Measurements from ENCODE around the gene SYTL3. TPM values are rescaled to one million over a fixed set of nuclear protein-coding genes. Genes with fewer than 3 reads are reported as not detected.
A peak's percentile ranks its signal among the peaks of the same experiment; 100 is the strongest.

The SYTL3 gene
- total RNA-seq, 4 donors from 2014 or later, result 4.8 to 23.1 (median 11.3) TPM

DNA sequence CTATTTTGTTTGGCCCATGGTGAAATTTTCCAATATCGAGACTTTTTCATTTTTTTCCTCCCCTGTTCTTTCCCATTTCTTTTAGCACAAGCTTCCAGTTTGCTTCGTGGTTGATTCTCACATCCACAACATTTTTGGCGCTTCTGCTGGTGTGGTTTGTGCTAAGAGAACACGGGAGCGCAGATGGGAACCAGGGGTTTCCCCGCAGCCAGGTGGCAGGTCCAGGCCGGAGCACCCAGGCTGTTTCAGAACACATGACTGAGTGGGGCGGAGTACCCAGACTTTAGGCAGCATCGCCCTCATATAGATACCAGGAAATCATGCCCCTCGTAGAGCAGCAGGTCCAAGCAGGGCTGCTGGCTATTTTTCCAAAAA is 58.0 kb downstream of the SYTL3 start:
- Histone ChIP-seq H3K4me1 (peaks cover 0 to 53% (median 18%) of the 10 kb centered on the region in 4 donors), H3K36me3 (no peaks in the 10 kb centered on the region), H3K4me3 (no peak overlapping the region), H3K27ac (peak overlapping the region in 3 of 4 donors; percentile 45 to 87 (median 85)), H3K9me3 (no peaks in the 10 kb centered on the region), H3K27me3 (no peaks in the 10 kb centered on the region)
- TF ChIP-seq POLR2A (IDR thresholded peaks at IDR 0.05) (no peak), CTCF (IDR thresholded peaks at IDR 0.05) (peak in 1 of 6 experiments; percentile 36)
- peak in 2 of 3 donors; percentile 74 to 87 for DNase-seq

- peak in 2 of 3 donors; percentile 14 to 46 for DNase-seq
- Histone ChIP-seq H3K27ac (peak overlapping the region in 3 of 4 donors; percentile 45 to 87 (median 85)), H3K4me3 (no peak overlapping the region), H3K27me3 (no peaks in the 10 kb centered on the region), H3K4me1 (peaks cover 0 to 52% (median 18%) of the 10 kb centered on the region in 4 donors), H3K36me3 (no peaks in the 10 kb centered on the region), H3K9me3 (no peaks in the 10 kb centered on the region)
- TF ChIP-seq POLR2A (IDR thresholded peaks at IDR 0.05), result no peak
- TF ChIP-seq CTCF (IDR thresholded peaks at IDR 0.05), result no peak
Measured at GRCh38 chr6:158708239-158708638, 58.4 kb downstream of the SYTL3 start.

DNA sequence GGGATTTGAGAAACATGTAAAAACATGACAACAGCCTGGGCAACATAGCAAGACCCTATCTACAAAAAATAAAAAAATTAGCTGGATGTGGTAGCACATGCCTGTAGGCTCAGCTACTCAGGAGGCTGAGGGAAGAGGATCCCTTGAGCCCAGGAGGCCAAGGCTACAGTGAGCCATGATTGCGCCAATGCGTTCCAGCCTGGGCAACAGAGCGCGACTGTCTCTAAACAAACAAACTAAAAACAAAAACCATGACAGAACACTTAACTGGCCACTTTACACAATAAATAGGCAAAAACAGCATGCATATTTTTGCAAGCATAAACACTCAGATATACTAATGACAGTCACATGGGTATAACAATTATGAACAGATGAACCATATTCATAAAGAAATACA is 60.0 kb downstream of the SYTL3 start:
- Histone ChIP-seq H3K27me3 (no peaks in the 10 kb centered on the region), H3K4me3 (no peak overlapping the region), H3K9me3 (no peaks in the 10 kb centered on the region), H3K27ac (no peak overlapping the region), H3K4me1 (peaks cover 0 to 36% (median 16%) of the 10 kb centered on the region in 4 donors), H3K36me3 (no peaks in the 10 kb centered on the region)
- peak in 1 of 3 donors; percentile 37 for DNase-seq
- no peak for TF ChIP-seq CTCF (IDR thresholded peaks at IDR 0.05)
- no peak for TF ChIP-seq POLR2A (IDR thresholded peaks at IDR 0.05)

- Histone ChIP-seq H3K4me1 (peaks cover 8 to 37% (median 16%) of the 10 kb centered on the region in 4 donors), H3K4me3 (no peak overlapping the region), H3K27ac (peak overlapping the region in 1 of 4 donors; percentile 59), H3K27me3 (no peaks in the 10 kb centered on the region), H3K9me3 (no peaks in the 10 kb centered on the region), H3K36me3 (no peaks in the 10 kb centered on the region)
- DNase-seq, result peak in 1 of 3 donors; percentile 43
- TF ChIP-seq CTCF (IDR thresholded peaks at IDR 0.05) (no peak), POLR2A (IDR thresholded peaks at IDR 0.05) (no peak)
Measured at GRCh38 chr6:158711264-158711663, 61.4 kb downstream of the SYTL3 start.

- Histone ChIP-seq H3K36me3 (no peaks in the 10 kb centered on the region), H3K4me1 (peaks cover 0 to 32% (median 19%) of the 10 kb centered on the region in 4 donors), H3K9me3 (no peaks in the 10 kb centered on the region), H3K27me3 (no peaks in the 10 kb centered on the region), H3K27ac (no peak overlapping the region), H3K4me3 (no peak overlapping the region)
- TF ChIP-seq CTCF (IDR thresholded peaks at IDR 0.05) (no peak), POLR2A (IDR thresholded peaks at IDR 0.05) (no peak)
- DNase-seq, result peak in 1 of 3 donors; percentile 30
Measured at GRCh38 chr6:158713469-158713868, 63.6 kb downstream of the SYTL3 start.

- H3K4me1 ChIP-seq, result peaks cover 0 to 37% (median 19%) of the 10 kb centered on the region in 4 donors
- no peak for DNase-seq
- TF ChIP-seq POLR2A (IDR thresholded peaks at IDR 0.05), result no peak
- no peaks in the 10 kb centered on the region for H3K27me3 ChIP-seq
- peak overlapping the region in 3 of 4 donors; percentile 76 to 83 (median 77) for H3K27ac ChIP-seq
- no peak overlapping the region for H3K4me3 ChIP-seq
- no peaks in the 10 kb centered on the region for H3K36me3 ChIP-seq
- no peaks in the 10 kb centered on the region for H3K9me3 ChIP-seq
Measured at GRCh38 chr6:158714706-158715105, 64.9 kb downstream of the SYTL3 start.

All from Peyer's patch (tissue), 4 donors.